NCI-H2196 (cell line): Measurements from ENCODE around the gene TUBGCP6.
"Not testable (repeated sequence)": the region's sequence is repeated elsewhere in the genome, so short reads cannot be mapped to it uniquely, and the experiment has no call there.

Experiments
- DNase-seq: peaks from one replicate; lab custom pipeline; 2025; ENCODE audit not compliant: unreplicated experiment; lab: John Stamatoyannopoulos, UW

The TUBGCP6 gene

DNA sequence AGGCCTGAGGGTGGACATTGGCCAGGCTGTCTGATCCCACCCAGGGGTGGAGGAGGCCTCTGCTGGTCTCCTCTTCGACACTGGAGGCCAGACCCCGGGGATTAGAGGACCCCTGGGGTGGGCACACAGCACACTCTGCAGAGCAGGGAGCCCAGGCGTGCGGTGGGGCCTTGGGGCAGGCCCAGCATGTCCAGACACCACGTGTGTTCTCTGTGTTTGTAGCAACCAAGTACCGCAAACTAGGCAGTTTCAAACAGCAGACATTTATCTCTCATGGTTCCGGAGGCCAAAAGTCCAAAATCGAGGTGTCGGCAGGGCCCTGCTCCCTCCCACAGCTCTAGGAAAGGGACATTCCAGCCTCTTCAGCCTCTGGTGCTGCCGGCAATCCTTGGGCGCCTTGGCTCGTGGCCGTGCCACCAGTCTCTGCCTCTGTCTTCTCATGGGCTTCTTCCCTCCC is 72.8 kb downstream of the TUBGCP6 start:
- DNase-seq: no peak

GRCh38 chr22:50171319-50171964 is 73.4 kb downstream of the TUBGCP6 start:
- DNase-seq: no peak

- DNase-seq: no peak
These were observed 74.1 kb downstream of the TUBGCP6 start, which contains the start of gene PANX2 for GRCh38 chr22:50170453-50171318. Gene PANX2, plus strand, starts transcription at chr22:50170731. Its CDS starts 0 bp downstream, at chr22:50170731.

- no peak for DNase-seq
These were observed 75.0 kb downstream of the TUBGCP6 start for GRCh38 chr22:50169774-50170341.

DNA sequence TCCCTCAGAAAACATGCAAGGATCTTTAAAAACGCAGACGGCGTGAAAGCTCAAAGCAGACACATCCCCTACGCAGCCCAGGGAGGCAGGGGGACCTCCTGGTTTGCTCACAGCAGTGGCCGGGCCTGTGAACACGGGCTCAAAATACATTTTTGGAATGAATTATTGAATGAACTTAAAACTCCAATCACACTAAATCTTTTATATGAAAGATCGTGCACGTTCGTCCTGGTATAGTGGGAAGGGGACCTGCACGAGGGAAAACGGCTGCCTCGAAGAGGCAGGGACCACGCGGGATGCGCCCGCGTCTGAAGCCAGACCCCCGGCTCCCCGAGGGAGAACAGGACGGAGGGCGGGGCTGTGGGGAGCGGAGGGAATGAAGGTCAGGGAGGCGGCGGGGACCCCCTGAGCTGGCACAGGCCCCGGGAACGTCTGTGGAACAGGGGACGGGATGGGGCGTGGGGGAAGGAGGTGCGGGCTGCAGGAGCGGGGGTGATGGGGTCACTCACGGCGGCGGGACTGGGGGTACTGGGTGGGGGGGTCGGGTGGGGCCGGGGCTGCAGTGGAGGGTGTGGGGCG is 75.6 kb downstream of the TUBGCP6 start:
- DNase-seq: no peak

DNA sequence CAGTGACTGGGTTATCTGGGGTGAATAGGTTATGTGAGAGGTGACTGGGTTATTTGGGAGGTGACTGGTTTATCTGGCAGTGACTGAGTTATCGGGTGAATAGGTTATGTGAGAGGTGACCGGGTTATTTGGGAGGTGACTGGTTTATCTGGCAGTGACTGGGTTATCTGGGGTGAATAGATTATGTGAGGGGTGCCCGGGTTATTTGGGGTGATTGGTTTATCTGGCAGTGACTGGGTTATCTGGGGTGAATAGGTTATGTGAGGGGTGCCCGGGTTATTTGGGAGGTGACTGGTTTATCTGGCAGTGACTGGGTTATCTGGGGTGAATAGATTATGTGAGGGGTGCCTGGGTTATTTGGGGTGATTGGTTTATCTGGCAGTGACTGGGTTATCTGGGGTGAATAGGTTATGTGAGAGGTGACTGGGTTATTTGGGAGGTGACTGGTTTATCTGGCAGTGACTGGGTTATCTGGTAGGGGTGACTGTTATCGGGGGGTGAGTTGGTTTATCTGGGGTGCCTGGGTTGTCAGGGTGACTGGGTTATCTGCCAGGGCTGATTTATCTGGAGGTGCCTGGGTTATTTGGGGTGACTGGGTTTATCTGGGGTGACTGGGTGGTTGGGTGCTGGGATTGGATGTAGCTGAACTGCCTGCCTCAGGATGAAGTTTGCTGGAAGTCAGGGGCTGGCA is 76.2 kb downstream of the TUBGCP6 start:
- not testable (repeated sequence) for DNase-seq

- no peak for DNase-seq
These were observed 76.9 kb downstream of the TUBGCP6 start for GRCh38 chr22:50167689-50168489.
